Hypothalamus (tissue), 51 donors: ENCODE results near the gene ZFHX3.
"Not testable (repeated sequence)": the region's sequence is repeated elsewhere in the genome, so short reads cannot be mapped to it uniquely, and the experiment has no call there.

Experiments
- DNase-seq, 51 donors: peaks; one replicate each; lab custom pipeline; 2025; lab: John Stamatoyannopoulos, UW

ZFHX3 gene

GRCh38 chr16:73025151-73025855, 22.6 kb downstream of the ZFHX3 start:
- DNase-seq: no peak

- DNase-seq: no peak
Measured at GRCh38 chr16:73024571-73025105, 23.3 kb downstream of the ZFHX3 start.

GRCh38 chr16:73023752-73024570, 24.0 kb downstream of the ZFHX3 start:
- DNase-seq: no peak

GRCh38 chr16:73023320-73023719, 24.6 kb downstream of the ZFHX3 start:
- DNase-seq: no peak

GRCh38 chr16:73022534-73022933, 25.4 kb downstream of the ZFHX3 start:
- no peak for DNase-seq

- no peak for DNase-seq
Measured at GRCh38 chr16:73021866-73022495, 25.9 kb downstream of the ZFHX3 start.

GRCh38 chr16:73020409-73020884, 27.5 kb downstream of the ZFHX3 start:
- DNase-seq: peak in 21 of 51 donors; percentile 4 to 46 (median 31)

- DNase-seq: no peak
Measured at GRCh38 chr16:73019457-73020362, 28.2 kb downstream of the ZFHX3 start.

- no peak for DNase-seq
Measured at GRCh38 chr16:73018821-73019456, 29.0 kb downstream of the ZFHX3 start.

- DNase-seq: no peak
Measured at GRCh38 chr16:73017321-73017720, 30.6 kb downstream of the ZFHX3 start.

GRCh38 chr16:73016488-73016830, 31.5 kb downstream of the ZFHX3 start:
- no peak for DNase-seq

GRCh38 chr16:73015612-73016487, 32.1 kb downstream of the ZFHX3 start:
- no peak for DNase-seq

- no peak for DNase-seq
Measured at GRCh38 chr16:73014768-73015167, 33.2 kb downstream of the ZFHX3 start.

- no peak for DNase-seq
Measured at GRCh38 chr16:73013974-73014373, 34.0 kb downstream of the ZFHX3 start.

- DNase-seq: no peak
Measured at GRCh38 chr16:73012341-73012740, 35.6 kb downstream of the ZFHX3 start.

- no peak for DNase-seq
Measured at GRCh38 chr16:73011926-73012325, 36.0 kb downstream of the ZFHX3 start.

- peak in 2 of 51 donors; percentile 7 to 18 for DNase-seq
Measured at GRCh38 chr16:73010150-73010676, 37.7 kb downstream of the ZFHX3 start.

- DNase-seq: not testable (repeated sequence)
Measured at GRCh38 chr16:73009710-73010109, 38.2 kb downstream of the ZFHX3 start.
